Stimulated activated CD4-positive, alpha-beta T cell treated with anti-CD3 and anti-CD28 coated beads, Interleukin-12 subunit alpha, Interleukin-12 subunit beta, amount 100 ng/mL, for 24 hours (primary cell): ENCODE measurements around the gene ALDH1L2.
A peak's percentile ranks its signal among the peaks of the same experiment; 100 is the strongest.

Experiments used
- DNase-seq, 2 experiments: peaks; one replicate each; pipeline ENCODE4 v3.0.0-alpha.2; 2020; ENCODE audit warnings: low read depth in 2 of 2

ALDH1L2 gene

GRCh38 chr12:105083551-105084105, 630 bp downstream of the ALDH1L2 start:
- peak in 1 of 2 experiments; percentile 15 for DNase-seq

GRCh38 chr12:105083031-105083430, 1.2 kb downstream of the ALDH1L2 start:
- DNase-seq = no peak

- no peak for DNase-seq
Observed at GRCh38 chr12:105078712-105079570, 5.3 kb downstream of the ALDH1L2 start.

- DNase-seq = no peak
Observed at GRCh38 chr12:105077435-105077834, 6.8 kb downstream of the ALDH1L2 start.

- no peak for DNase-seq
Observed at GRCh38 chr12:105076913-105077312, 7.3 kb downstream of the ALDH1L2 start.

GRCh38 chr12:105076098-105076497, 8.2 kb downstream of the ALDH1L2 start:
- no peak for DNase-seq

GRCh38 chr12:105072888-105073488, 11.3 kb downstream of the ALDH1L2 start:
- DNase-seq = no peak

GRCh38 chr12:105071981-105072380, 12.3 kb downstream of the ALDH1L2 start:
- DNase-seq = no peak

- DNase-seq = no peak
Observed at GRCh38 chr12:105069936-105070702, 14.1 kb downstream of the ALDH1L2 start.

- no peak for DNase-seq
Observed at GRCh38 chr12:105067511-105068031, 16.7 kb downstream of the ALDH1L2 start.

- DNase-seq = no peak
Observed at GRCh38 chr12:105064564-105065178, 19.6 kb downstream of the ALDH1L2 start.

- DNase-seq = no peak
Observed at GRCh38 chr12:105060715-105061378, 23.4 kb downstream of the ALDH1L2 start.

- no peak for DNase-seq
Observed at GRCh38 chr12:105057174-105057573, 27.1 kb downstream of the ALDH1L2 start.

- peak; percentile 43 to 72 for DNase-seq
Observed at GRCh38 chr12:105053116-105053572, 31.1 kb downstream of the ALDH1L2 start.

GRCh38 chr12:105051981-105052380, 32.3 kb downstream of the ALDH1L2 start:
- no peak for DNase-seq

- DNase-seq = no peak
Observed at GRCh38 chr12:105048315-105048714, 35.9 kb downstream of the ALDH1L2 start.

GRCh38 chr12:105047308-105047707, 37.0 kb downstream of the ALDH1L2 start:
- DNase-seq = no peak

- no peak for DNase-seq
Observed at GRCh38 chr12:105041186-105041585, 43.1 kb downstream of the ALDH1L2 start.

- DNase-seq = no peak
Observed at GRCh38 chr12:105040476-105040875, 43.8 kb downstream of the ALDH1L2 start.

- DNase-seq = no peak
Observed at GRCh38 chr12:105036937-105037649, 47.2 kb downstream of the ALDH1L2 start.
